ENCODE data around the gene CDH4.

CDH4 gene

GRCh38 chr20:61251529-61252393 lies at the start of gene CDH4:
Gene CDH4 (plus strand): TSS chr20:61252261.
- no peak for DNase-seq

- no peak for DNase-seq
Observed at GRCh38 chr20:61203320-61203719, 48.7 kb upstream of the CDH4 start.

GRCh38 chr20:61204206-61204605 lies 47.9 kb upstream of the CDH4 start:
- no peak for DNase-seq

GRCh38 chr20:61205769-61206168 lies 46.3 kb upstream of the CDH4 start:
- no peak for DNase-seq

- DNase-seq, result no peak
Observed at GRCh38 chr20:61210862-61211261, 41.2 kb upstream of the CDH4 start.

GRCh38 chr20:61217848-61218247 lies 34.2 kb upstream of the CDH4 start:
- DNase-seq, result no peak

GRCh38 chr20:61219021-61219431 lies 33.0 kb upstream of the CDH4 start:
- no peak for DNase-seq

- DNase-seq, result no peak
Observed at GRCh38 chr20:61220131-61220530, 31.9 kb upstream of the CDH4 start.

- DNase-seq, result no peak
Observed at GRCh38 chr20:61220626-61221325, 31.3 kb upstream of the CDH4 start.

- DNase-seq, result no peak
Observed at GRCh38 chr20:61222699-61223098, 29.4 kb upstream of the CDH4 start.

GRCh38 chr20:61223121-61223520 lies 28.9 kb upstream of the CDH4 start:
- DNase-seq, result no peak

GRCh38 chr20:61230166-61230565 lies 21.9 kb upstream of the CDH4 start:
- no peak for DNase-seq

GRCh38 chr20:61233590-61233989 lies 18.5 kb upstream of the CDH4 start:
- DNase-seq, result no peak

- no peak for DNase-seq
Observed at GRCh38 chr20:61234224-61234890, 17.7 kb upstream of the CDH4 start.

- DNase-seq, result no peak
Observed at GRCh38 chr20:61236713-61237112, 15.3 kb upstream of the CDH4 start.

- DNase-seq, result no peak
Observed at GRCh38 chr20:61238813-61239212, 13.2 kb upstream of the CDH4 start.

- no peak for DNase-seq
Observed at GRCh38 chr20:61240814-61241213, 11.2 kb upstream of the CDH4 start.

- no peak for DNase-seq
Observed at GRCh38 chr20:61244213-61244612, 7.8 kb upstream of the CDH4 start.

- DNase-seq, result no peak
Observed at GRCh38 chr20:61246269-61246668, 5.8 kb upstream of the CDH4 start.

GRCh38 chr20:61249626-61250025 lies 2.4 kb upstream of the CDH4 start:
- DNase-seq, result no peak

GRCh38 chr20:61252601-61253263 lies 671 bp downstream of the CDH4 start:
- no peak for DNase-seq

- no peak for DNase-seq
Observed at GRCh38 chr20:61253264-61253639, 1.2 kb downstream of the CDH4 start.
